GM12878 (cell line): ENCODE results near the gene USP37. TPM values are rescaled to one million over a fixed set of nuclear protein-coding genes. Genes with fewer than 3 reads are reported as not detected.

ENCODE experiments used
- ATAC-seq: fragments of 200-7000 bp; cut with Tn5 transposase; 3 replicates; pipeline ENCODE4 v1.9.1; 2020; ENCODE audit warnings: mild to moderate bottlenecking, moderate library complexity
- BruUV-seq: library from RNA; stranded (reverse); fragments of 400-500 nt; replicated peaks from 2 replicates; lab custom pipeline; 2021; lab: Mats Ljungman, UMichigan
- CTCF ChIA-PET: fragments of 300-600 bp; sonication (Branson Sonifier 250); formaldehyde crosslinking; extraction: SDS; loops from one replicate; lab custom pipeline; 2021; ENCODE audit warnings: inconsistent platforms; lab: Yijun Ruan, JAX
- POLR2A ChIA-PET: fragments of 350-600 bp; formaldehyde crosslinking; extraction: SDS; loops from one replicate; lab custom pipeline; 2021; ENCODE audit warnings: inconsistent platforms; lab: Charles Lee
- RAD21 ChIA-PET: fragments of 300-600 bp; sonication (Branson Sonifier 250); formaldehyde crosslinking; loops from one replicate; lab custom pipeline; 2023; ENCODE audit warnings: antibody characterized with exemption; ENCODE audit not compliant: unreplicated experiment; lab: Charles Lee
- SMC1A ChIA-PET: fragments of 300-600 bp; sonication (Branson Sonifier 250); formaldehyde crosslinking; loops from one replicate; lab custom pipeline; 2023; ENCODE audit not compliant: unreplicated experiment, uncharacterized antibody; lab: Charles Lee
- DNase-seq: peaks from one replicate; pipeline ENCODE4 v3.0.0-alpha.2; 2011; ENCODE audit warnings: low read depth, low spot score
- FAIRE-seq: peaks from 3 replicates; lab custom pipeline; 2011; peaks lifted over from hg19 to GRCh38; lab: Jason Lieb, UNC
- H2AFZ ChIP-seq: 2 replicates; pipeline ENCODE4 v1.6.0; 2011; ENCODE audit warnings: low read depth, low read length, control low read depth; ENCODE audit not compliant: control insufficient read depth
- H3K27ac ChIP-seq: 2 replicates; pipeline ENCODE4 v1.5.1; 2011; ENCODE audit warnings: control low read depth; ENCODE audit not compliant: control insufficient read depth, insufficient read depth
- H3K27me3 ChIP-seq, 2 experiments: replicated peaks in 1 of 2; 2 replicates each; pipeline versions ENCODE4 v1.6.0 to v1.6.1; 2011; ENCODE audit warnings: low read length in 1 of 2; ENCODE audit not compliant: control insufficient read depth in 2 of 2, insufficient read depth in 2 of 2
- H3K36me3 ChIP-seq, 2 experiments: 2 replicates each; pipeline ENCODE4 v1.5.1; 2011; ENCODE audit warnings: low read length in 1 of 2; ENCODE audit not compliant: control insufficient read depth in 2 of 2, insufficient read depth in 2 of 2
- H3K4me1 ChIP-seq: 2 replicates; pipeline ENCODE4 v1.6.1; 2011; ENCODE audit warnings: mild to moderate bottlenecking, low read length, moderate library complexity, mixed read lengths; ENCODE audit not compliant: control insufficient read depth, insufficient read depth
- H3K4me2 ChIP-seq: 2 replicates; pipeline ENCODE4 v1.6.0; 2011; ENCODE audit warnings: control low read depth; ENCODE audit not compliant: control insufficient read depth, insufficient read depth
- H3K4me3 ChIP-seq: fragments of 200-600 bp; sonication (generic); 2 replicates; pipeline ENCODE4 v1.5.1; 2016
- H3K79me2 ChIP-seq: 2 replicates; pipeline ENCODE4 v1.6.0; 2011; ENCODE audit warnings: low read length; ENCODE audit not compliant: control insufficient read depth, insufficient read depth
- H3K9ac ChIP-seq: 2 replicates; pipeline ENCODE4 v1.8.0; 2011; ENCODE audit warnings: low read length, control low read depth, mixed read lengths; ENCODE audit not compliant: control insufficient read depth, insufficient read depth
- H3K9me3 ChIP-seq: replicated peaks from 3 replicates; pipeline ENCODE4 v1.5.1; 2011; ENCODE audit warnings: mild to moderate bottlenecking, low read length; ENCODE audit not compliant: control insufficient read depth, insufficient read depth
- H4K20me1 ChIP-seq: 2 replicates; pipeline ENCODE4 v1.6.0; 2011; ENCODE audit not compliant: control insufficient read depth, insufficient read depth
- ASH2L ChIP-seq: fragments of 300-600, 200-600 bp; sonication (generic); IDR thresholded peaks from 2 replicates; pipeline ENCODE4 v1.6.1; 2017; ENCODE audit warnings: low read depth, mild to moderate bottlenecking, borderline replicate concordance
- CHD1 ChIP-seq: IDR thresholded peaks from 2 replicates; pipeline ENCODE4 v1.6.1; 2012; ENCODE audit warnings: low read depth, low read length, improper control_type of control experiment
- FOXM1 ChIP-seq: IDR thresholded peaks from 2 replicates; pipeline ENCODE4 v1.6.1; 2012; ENCODE audit warnings: low read depth, mild to moderate bottlenecking, inconsistent platforms, low read length, moderate library complexity
- KLF5 ChIP-seq: fragments of 450-650 bp; IDR thresholded peaks from 2 replicates; pipeline ENCODE4 v1.6.1; 2014; ENCODE audit warnings: mild to moderate bottlenecking; ENCODE audit not compliant: partially characterized antibody
- MXI1 ChIP-seq: fragments of 150-350 bp; IDR thresholded peaks from 2 replicates; pipeline ENCODE4 v1.6.1; 2011; ENCODE audit warnings: low read depth, mild to moderate bottlenecking, inconsistent platforms, low read length, improper control_type of control experiment
- NFIC ChIP-seq: IDR thresholded peaks from 2 replicates; pipeline ENCODE4 v1.6.1; 2012; ENCODE audit warnings: low read depth, mild to moderate bottlenecking, inconsistent platforms, low read length, moderate library complexity
- NRF1 ChIP-seq: conservative IDR thresholded peaks from 2 replicates; pipeline ENCODE4 v1.6.1; 2011; ENCODE audit warnings: mild to moderate bottlenecking, low read depth, low read length, improper control_type of control experiment
- RB1 ChIP-seq: fragments of 450-650 bp; formaldehyde crosslinking; IDR thresholded peaks from 2 replicates; pipeline ENCODE4 v1.6.1; 2017; ENCODE audit warnings: mild to moderate bottlenecking, borderline replicate concordance
- RCOR1 ChIP-seq: conservative IDR thresholded peaks from 2 replicates; pipeline ENCODE4 v1.6.1; 2012; ENCODE audit warnings: low read depth, low read length, improper control_type of control experiment
- ZNF217 ChIP-seq: fragments of 450-650 bp; IDR thresholded peaks from 2 replicates; pipeline ENCODE4 v1.6.1; 2017; ENCODE audit warnings: antibody characterized with exemption, mild to moderate bottlenecking
- WGBS: methylation state at CpG from one replicate; pipeline ENCODE4 v1.1.6; 2016; ENCODE audit warnings: low lambda C conversion rate; ENCODE audit not compliant: insufficient replicate concordance, insufficient coverage; ENCODE audit errors: missing lambda C conversion rate; 5-methylcytosine and 5-hydroxymethylcytosine counted together
- in situ Hi-C: fragments of 300-500 bp; cut with MboI; formaldehyde crosslinking; loops from 9 replicates; pipeline ENCODE4 v1.14.3; 2018; ENCODE audit warnings: mixed read lengths
- intact Hi-C: fragments of 100-400 bp; cut with micrococcal nuclease; formaldehyde crosslinking; loops from one replicate; pipeline ENCODE4 v1.14.2; 2022; ENCODE audit not compliant: unreplicated experiment
- polyA plus RNA-seq, 11 experiments: library from polyadenylated mRNA; depleted of rRNA in 4 of 11; unstranded in 6 of 11; stranded (reverse) in 5 of 11; fragments of >200 nt; fragmentation: Nextera tagmentation in 4 of 11; fragmentation: Illumina TruSeq in 1 of 11; extraction: Ambion mirVana in 4 of 11; extraction: Trizol in 1 of 11; gene quantifications; 1 replicate in 1 of 11; 2 replicates in 10 of 11; pipeline versions ENCODE4 v1.2.1 to v1.2.3, GENCODE V29; 2011 to 2016; ENCODE audit warnings: inconsistent platforms in 2 of 11, missing spikeins in 2 of 11, low read depth in 1 of 11
- total RNA-seq, 4 experiments: library from RNA; depleted of rRNA in 3 of 4; stranded (reverse); fragments of >200 nt in 3 of 4; fragmentation: Illumina TruSeq in 1 of 4; extraction: Trizol in 1 of 4; gene quantifications; 2 replicates each; pipeline versions ENCODE4 v1.2.1 to v1.2.3, GENCODE V29; 2013 to 2021
- TF ChIP-seq, protein P1 (sequence below): fragments of 450-650 bp; IDR thresholded peaks from 2 replicates; pipeline ENCODE4 v1.6.1; 2016; ENCODE audit warnings: mild to moderate bottlenecking, moderate library complexity, borderline replicate concordance
- TF ChIP-seq, protein P2 (sequence below): fragments of 150-350 bp; IDR thresholded peaks from 2 replicates; pipeline ENCODE4 v1.6.1; 2016; ENCODE audit warnings: low read depth, low read length
- TF ChIP-seq, protein P3 (sequence below): fragments of 450-650 bp; IDR thresholded peaks from 2 replicates; pipeline ENCODE4 v1.6.1; 2017; ENCODE audit warnings: antibody characterized with exemption, mild to moderate bottlenecking, moderate library complexity

The USP37 gene
- total and polyA plus RNA-seq, 10 of the 15 experiments (the other 5 are each of a cell fraction or from before 2014, with no cell fraction given) = 2.8 to 16.0 (median 10.4) TPM

DNA sequence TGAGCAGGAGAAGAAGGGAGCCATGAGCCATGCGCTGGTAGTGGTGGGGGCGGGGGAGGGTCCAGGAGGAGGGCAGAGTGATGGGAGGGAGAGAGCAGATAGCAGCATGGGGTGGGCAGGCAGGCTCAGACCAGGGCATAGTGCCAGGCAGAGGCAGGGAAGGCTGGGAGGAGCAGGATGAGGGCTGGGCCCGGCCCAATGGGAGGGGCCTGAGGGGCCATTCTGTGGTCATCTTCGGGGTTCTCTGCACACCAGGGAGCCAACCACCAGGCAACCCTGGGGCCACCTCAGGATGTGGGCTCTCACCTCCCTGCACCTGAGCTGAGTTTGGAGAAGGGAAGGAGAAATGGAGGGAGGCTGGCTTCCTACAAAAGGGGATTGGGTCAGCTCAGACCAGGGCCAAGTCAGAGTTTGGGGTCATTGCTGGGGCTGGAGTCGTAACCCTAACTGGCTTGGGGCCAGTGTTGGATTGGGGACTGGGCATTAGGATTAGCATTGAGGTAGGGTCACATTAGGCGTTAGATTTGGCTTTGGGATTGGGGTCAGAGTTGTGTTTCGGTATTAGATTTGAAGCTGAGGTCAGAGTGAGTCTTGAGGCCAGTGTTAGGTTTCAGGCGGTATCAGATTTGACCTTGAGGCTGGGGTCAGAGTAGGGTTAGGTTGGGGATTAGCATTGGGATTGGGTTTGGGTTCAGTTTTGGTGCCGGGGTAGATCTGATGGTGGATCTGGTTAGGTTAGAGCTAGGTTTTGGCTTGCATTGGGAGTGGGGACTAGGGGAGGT, 138.0 kb downstream of the USP37 start:
- Histone ChIP-seq H3K36me3 (no peaks in the 10 kb centered on the region), H3K9me3 (no peaks in the 10 kb centered on the region), H2AFZ (no peak overlapping the region), H3K4me1 (no peaks in the 10 kb centered on the region), H4K20me1 (no peaks in the 10 kb centered on the region), H3K27ac (no peak overlapping the region), H3K9ac (no peak overlapping the region), H3K79me2 (no peaks in the 10 kb centered on the region), H3K4me2 (no peak overlapping the region), H3K4me3 (no peak overlapping the region), H3K27me3 (no peaks in the 10 kb centered on the region)
- RAD21 ChIA-PET = no interaction called here
- in situ Hi-C loops = no loop called here
- CTCF ChIA-PET = interaction anchor here (0.6 to 1.5 kb wide), 2 partner anchors 12 to 221 kb away, joined by 3 read pairs; partner anchors contain the start of gene VIL1
- no TSS peak for BruUV-seq
- SMC1A ChIA-PET = no interaction called here
- WGBS = 28% methylated on average over 9 of the region's 9 CpGs
- ATAC-seq = no peak
- POLR2A ChIA-PET = no interaction called here
- FAIRE-seq = no peak
- intact Hi-C loops = no loop called here
- no peak for DNase-seq
- TF ChIP-seq ASH2L (no peak), RCOR1 (no peak), NFIC (no peak), ZNF217 (no peak), MXI1 (no peak), NRF1 (no peak), RB1 (no peak), KLF5 (no peak), FOXM1 (no peak), CHD1 (no peak)
- TF ChIP-seq, protein P1, sequence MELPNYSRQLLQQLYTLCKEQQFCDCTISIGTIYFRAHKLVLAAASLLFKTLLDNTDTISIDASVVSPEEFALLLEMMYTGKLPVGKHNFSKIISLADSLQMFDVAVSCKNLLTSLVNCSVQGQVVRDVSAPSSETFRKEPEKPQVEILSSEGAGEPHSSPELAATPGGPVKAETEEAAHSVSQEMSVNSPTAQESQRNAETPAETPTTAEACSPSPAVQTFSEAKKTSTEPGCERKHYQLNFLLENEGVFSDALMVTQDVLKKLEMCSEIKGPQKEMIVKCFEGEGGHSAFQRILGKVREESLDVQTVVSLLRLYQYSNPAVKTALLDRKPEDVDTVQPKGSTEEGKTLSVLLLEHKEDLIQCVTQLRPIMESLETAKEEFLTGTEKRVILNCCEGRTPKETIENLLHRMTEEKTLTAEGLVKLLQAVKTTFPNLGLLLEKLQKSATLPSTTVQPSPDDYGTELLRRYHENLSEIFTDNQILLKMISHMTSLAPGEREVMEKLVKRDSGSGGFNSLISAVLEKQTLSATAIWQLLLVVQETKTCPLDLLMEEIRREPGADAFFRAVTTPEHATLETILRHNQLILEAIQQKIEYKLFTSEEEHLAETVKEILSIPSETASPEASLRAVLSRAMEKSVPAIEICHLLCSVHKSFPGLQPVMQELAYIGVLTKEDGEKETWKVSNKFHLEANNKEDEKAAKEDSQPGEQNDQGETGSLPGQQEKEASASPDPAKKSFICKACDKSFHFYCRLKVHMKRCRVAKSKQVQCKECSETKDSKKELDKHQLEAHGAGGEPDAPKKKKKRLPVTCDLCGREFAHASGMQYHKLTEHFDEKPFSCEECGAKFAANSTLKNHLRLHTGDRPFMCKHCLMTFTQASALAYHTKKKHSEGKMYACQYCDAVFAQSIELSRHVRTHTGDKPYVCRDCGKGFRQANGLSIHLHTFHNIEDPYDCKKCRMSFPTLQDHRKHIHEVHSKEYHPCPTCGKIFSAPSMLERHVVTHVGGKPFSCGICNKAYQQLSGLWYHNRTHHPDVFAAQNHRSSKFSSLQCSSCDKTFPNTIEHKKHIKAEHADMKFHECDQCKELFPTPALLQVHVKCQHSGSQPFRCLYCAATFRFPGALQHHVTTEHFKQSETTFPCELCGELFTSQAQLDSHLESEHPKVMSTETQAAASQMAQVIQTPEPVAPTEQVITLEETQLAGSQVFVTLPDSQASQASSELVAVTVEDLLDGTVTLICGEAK = no peak
- TF ChIP-seq, protein P2, sequence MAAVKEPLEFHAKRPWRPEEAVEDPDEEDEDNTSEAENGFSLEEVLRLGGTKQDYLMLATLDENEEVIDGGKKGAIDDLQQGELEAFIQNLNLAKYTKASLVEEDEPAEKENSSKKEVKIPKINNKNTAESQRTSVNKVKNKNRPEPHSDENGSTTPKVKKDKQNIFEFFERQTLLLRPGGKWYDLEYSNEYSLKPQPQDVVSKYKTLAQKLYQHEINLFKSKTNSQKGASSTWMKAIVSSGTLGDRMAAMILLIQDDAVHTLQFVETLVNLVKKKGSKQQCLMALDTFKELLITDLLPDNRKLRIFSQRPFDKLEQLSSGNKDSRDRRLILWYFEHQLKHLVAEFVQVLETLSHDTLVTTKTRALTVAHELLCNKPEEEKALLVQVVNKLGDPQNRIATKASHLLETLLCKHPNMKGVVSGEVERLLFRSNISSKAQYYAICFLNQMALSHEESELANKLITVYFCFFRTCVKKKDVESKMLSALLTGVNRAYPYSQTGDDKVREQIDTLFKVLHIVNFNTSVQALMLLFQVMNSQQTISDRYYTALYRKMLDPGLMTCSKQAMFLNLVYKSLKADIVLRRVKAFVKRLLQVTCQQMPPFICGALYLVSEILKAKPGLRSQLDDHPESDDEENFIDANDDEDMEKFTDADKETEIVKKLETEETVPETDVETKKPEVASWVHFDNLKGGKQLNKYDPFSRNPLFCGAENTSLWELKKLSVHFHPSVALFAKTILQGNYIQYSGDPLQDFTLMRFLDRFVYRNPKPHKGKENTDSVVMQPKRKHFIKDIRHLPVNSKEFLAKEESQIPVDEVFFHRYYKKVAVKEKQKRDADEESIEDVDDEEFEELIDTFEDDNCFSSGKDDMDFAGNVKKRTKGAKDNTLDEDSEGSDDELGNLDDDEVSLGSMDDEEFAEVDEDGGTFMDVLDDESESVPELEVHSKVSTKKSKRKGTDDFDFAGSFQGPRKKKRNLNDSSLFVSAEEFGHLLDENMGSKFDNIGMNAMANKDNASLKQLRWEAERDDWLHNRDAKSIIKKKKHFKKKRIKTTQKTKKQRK = no peak
- TF ChIP-seq, protein P3, sequence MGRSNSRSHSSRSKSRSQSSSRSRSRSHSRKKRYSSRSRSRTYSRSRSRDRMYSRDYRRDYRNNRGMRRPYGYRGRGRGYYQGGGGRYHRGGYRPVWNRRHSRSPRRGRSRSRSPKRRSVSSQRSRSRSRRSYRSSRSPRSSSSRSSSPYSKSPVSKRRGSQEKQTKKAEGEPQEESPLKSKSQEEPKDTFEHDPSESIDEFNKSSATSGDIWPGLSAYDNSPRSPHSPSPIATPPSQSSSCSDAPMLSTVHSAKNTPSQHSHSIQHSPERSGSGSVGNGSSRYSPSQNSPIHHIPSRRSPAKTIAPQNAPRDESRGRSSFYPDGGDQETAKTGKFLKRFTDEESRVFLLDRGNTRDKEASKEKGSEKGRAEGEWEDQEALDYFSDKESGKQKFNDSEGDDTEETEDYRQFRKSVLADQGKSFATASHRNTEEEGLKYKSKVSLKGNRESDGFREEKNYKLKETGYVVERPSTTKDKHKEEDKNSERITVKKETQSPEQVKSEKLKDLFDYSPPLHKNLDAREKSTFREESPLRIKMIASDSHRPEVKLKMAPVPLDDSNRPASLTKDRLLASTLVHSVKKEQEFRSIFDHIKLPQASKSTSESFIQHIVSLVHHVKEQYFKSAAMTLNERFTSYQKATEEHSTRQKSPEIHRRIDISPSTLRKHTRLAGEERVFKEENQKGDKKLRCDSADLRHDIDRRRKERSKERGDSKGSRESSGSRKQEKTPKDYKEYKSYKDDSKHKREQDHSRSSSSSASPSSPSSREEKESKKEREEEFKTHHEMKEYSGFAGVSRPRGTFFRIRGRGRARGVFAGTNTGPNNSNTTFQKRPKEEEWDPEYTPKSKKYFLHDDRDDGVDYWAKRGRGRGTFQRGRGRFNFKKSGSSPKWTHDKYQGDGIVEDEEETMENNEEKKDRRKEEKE = no peak
